ENCODE results near the gene AIF1L. TPM values are rescaled to one million over a fixed set of nuclear protein-coding genes. Genes with fewer than 3 reads are reported as not detected.
A peak's percentile ranks its signal among the peaks of the same experiment; 100 is the strongest.

The AIF1L gene
- polyA plus RNA-seq (2013, experiment 1 of 2; ENCODE audit: insufficient read length), result 0.67 TPM
- polyA plus RNA-seq (2013, experiment 2 of 2; ENCODE audit: insufficient read length), result 2.9 TPM

DNA sequence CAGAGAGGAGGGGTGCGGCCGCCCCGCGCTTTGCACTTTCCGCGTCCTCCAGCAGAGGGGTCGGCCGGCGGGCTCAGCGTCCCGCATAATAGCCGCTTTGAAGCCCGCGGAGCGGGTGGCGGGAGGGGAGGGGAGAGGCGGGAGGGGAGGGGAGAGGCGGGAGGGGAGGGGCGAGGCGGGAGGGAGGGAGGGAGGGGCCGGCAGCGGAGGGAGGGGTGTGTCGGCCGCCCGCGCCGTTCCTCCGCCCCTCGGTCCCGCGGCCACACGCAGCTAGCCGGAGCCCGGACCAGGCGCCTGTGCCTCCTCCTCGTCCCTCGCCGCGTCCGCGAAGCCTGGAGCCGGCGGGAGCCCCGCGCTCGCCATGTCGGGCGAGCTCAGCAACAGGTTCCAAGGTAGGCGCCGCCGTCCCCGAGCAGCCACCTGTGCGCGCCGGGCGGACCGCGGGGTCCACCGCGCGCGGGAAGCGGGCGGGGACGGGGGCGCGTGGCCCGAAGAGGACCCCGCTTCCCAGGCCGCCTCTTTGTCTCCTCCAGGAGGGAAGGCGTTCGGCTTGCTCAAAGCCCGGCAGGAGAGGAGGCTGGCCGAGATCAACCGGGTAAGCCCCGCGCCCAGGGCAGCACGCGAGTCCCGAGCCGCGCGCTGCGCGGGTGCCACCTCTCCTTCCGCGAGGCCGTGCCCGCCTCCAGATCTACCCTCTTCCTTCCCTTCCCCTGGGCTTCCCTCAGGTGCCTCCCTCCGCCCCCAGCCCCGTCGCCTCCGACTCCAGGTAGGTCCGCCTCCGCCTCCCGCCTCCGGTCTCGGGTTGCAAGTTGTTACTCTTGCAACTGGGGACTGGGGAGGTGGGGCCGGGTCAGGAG, at the start of gene AIF1L:
AIF1L (plus strand) TSS at position 263 of the 857 bp plus-strand sequence; CDS start at position 362, 99 bp downstream.
- peak; percentile 13 for DNase-seq

DNA sequence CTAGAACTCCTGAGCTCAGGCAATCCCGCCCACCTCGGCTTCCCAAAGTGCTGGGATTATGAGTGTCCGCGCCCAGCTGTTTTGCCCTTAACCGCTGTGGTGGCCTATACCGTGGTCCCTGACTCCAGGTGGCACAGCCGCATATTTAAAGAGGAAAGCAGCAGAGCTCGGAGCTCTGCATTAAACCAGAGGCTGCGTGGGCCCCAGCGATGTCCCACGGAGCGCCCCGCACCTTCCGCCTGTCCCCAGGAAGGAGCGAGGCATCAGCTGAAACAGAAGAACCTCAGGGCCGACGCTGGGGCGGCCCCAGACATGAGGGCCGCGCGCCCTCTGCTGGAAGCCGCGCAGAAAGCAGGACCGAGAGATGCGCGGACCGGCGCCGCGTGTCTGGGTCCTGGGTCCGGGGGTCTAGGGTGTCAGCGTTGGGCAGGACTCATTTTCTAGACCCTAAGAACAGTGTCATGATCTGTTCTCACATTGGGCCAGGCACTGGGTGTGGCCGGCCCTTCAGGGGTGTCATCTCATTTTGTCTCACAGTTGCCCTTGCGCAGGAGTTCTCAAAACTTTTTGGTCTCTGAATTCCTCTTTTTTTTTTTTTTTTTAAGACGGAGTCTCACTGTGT, 49.6 kb upstream of the AIF1L start:
- peak; percentile 65 for DNase-seq

DNA sequence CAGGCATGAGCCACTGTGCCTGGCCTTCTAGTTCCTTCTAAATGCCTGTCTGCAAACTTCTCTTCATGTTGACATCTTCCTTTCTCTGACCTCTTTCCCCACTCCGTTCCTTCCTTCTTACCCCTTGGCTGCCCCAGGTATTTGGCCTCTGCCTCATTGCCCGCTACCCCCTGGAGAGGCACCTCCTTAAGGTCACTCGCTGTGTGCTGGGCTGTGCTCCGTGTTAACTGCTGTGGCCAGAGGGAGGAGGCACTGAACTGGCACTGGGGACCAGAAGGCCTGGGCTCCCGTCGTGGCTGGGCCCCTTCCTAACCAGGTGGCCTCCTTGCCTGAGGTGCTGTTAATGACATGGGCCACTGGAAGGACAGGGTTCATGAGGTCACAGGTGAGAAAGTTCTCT, 48.0 kb upstream of the AIF1L start:
- no peak for DNase-seq

DNA sequence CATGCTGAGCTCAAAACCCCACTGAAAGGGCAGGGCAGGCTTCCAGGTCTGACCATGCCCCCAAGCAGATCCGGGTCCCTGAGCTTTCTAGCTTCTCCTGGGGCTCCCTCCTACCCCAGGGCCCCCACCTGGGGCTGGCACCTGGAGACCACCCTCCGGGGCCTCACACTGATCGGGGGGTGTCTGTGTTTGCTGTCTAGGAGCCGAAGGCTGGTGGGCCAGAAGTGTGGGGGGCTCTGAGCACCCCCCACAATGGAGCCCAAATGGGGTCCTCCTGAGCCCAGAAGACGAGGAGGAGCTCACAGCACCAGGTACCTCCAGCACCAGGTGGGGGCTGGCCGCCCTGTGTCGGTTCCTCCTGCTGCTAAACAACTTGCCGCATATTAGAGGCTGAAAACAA, 47.5 kb upstream of the AIF1L start:
- DNase-seq, result no peak

DNA sequence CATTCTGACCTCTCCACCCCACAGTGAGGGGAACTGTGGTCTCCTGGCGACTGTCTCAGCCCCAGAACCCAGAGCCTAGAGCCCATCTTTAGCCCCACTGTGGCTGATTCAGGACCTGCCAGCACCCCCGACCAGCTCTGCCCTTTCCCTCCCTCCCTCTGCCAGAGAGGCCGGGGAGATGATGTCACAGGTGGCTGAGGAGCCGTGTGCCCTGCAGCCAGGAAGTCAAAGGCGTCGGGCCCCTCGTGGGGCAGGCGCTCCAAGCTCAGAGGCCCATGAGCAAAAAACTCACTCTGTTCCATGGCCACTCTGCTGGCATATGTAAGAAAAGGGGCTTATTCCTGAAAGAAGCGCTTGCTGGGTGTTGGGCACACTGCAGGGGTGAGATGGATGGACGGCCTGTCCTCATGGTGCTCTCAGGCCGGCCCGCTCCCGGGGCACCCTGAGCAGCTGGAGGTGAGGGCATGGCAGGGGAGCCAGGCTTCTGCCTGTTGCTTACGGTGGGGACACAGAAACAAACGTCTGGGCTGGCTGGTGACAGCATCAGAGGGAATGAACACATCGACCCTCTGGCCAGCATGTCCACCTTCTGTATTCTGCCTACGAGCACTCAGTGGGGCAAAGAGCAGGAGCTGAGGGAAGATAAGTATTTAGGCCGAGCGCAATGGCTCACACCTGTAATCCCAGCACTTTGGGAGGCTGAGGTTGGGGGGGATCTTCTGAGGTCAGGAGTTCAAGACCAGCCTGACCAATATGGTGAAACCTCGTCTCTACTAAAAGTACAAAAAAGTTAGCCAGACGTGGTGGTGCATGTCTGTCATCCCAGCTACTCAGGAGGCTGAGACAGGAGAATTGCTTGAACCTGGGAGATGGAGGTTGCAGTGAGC, 46.3 kb upstream of the AIF1L start:
- no peak for DNase-seq

DNA sequence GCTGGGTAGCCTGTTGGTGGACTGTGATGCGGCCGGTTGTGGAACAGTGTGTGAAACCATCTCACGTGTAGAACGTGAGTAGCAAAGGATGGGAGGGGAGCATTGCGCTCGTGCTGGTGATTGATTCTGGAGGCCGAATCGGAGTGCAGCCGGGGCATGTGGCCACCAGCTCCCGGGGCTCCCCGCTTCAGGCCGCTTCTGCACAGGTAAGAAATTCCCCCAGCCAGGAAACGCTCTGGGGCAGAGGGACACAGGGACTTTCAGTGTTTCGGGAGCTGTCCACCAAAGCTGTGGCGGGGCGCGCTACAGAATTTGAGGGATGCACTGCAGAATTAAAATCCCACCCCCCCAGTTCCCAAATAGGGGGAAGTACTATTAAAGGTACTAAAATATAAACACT, 45.5 kb upstream of the AIF1L start:
- DNase-seq, result no peak

DNA sequence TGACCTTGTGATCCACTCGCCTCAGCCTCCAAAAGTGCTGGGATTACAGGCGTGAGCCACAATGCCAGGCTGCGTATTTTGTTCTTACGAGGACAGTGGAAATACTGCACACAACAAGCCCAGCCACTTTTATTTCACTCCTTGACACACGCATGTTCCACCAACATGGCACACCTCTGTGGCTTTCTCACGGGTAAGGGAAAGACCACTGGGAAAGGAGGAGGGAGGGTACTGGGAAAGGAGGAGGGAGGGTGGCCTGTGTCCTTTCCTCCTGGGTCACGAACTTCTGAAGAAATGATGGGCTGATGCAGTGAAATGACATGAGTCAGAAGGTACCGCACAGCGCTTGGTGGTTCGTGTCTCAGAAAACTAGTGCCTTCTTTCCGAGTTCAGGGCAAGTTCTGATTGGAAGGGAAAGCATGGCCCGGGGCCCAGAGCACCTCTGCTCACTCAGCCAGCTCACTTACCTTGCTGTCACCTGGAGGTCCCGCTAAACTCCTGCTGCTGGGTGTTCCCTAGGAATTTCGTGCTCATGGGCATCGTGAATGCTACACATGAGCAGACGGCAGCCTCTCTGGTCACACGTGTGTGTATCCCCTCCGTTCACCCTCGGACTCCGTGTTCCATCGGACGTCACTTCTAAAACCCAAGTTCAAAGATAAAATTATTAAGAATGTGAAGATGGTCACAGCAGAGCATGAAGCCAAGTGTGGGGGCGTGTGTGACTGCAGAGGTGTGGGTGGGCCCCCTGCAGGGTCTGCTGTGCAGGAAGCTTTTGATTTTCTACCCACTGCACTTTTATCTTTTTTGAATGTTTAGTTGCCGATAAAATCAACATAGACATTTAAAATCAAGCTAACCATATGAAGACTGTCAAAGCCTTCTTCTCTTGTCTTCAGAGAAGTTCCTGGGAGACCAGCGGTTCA, 44.5 kb upstream of the AIF1L start:
- DNase-seq, result no peak

DNA sequence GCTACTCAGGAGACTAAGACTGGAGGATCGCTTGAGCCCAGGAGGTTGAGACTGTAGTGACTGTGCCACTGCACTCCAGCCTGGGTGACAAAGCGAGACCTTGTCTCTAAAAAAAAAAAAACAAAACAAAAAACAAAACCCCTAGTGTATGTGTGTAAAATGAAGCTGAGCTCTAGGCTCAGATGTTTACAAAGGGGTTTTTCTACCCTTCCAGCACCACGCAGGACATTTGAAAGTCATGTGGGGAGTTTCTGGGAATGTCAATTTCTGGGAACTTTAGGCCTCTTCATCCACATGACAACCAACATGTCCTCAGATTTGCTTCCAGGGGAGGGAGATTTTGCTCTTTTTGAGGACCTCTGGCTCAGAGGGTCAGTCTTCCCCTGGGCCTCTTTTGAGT, 42.4 kb upstream of the AIF1L start:
- DNase-seq, result no peak

DNA sequence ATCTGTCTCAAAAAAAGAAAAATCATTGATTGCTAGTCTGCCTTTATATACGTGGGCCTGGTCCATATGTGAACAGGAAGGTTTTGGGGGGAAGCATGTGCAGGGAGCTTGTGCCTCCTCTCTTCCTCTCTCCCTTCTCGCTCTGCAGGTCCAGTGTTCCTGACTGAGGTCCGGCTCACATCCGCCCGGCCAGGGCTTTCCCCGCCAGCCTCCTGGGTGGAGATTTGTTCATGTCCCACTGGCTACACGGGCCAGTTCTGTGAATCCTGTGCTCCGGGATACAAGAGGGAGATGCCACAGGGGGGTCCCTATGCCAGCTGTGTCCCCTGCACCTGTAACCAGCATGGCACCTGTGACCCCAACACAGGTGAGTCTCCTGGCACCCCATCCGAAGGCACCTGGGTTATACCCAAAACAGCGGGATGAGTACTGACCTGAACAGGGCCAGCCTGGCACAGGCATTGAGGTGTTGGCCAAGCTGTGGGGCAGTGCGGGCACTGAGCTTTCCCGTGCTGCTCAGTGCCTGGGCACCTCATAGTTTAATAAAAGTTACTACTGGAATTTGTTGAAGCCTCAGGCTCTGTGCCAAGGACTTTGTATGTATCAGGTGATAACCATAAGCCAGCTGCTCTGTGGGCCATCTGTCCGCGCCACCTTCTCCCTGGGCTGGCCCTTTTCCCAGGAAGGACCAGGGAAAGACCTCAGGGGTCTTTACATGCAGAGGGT, 39.4 kb upstream of the AIF1L start:
- DNase-seq, result no peak

DNA sequence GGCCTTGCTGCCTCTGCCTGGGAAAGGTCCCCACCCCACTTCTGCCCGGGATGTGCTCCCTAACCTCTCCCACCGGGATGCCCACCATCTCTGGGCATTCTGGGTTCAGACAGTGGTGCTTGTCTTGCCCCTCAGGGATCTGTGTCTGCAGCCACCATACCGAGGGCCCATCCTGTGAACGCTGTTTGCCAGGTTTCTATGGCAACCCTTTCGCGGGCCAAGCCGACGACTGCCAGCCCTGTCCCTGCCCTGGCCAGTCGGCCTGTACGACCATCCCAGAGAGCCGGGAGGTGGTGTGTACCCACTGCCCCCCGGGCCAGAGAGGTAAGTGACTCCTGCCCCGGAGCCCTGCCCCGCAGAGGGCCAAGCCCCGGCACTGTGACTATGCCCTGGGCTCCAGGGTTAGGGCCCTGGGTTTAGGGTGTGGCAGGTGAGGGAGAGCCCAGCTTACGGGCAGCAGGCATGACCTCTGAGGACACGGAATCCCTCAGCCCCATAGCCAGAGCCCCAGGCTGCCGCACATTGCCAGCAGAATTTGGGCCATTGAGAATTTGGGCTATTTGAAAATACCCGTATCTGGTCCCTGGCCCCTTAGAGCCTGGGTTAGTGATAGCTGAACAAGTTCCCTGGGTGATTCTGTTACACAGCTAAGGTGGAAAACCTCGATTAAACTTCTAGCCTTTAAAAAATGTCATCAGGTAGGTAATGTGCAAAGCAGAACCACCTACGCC, 35.3 kb upstream of the AIF1L start:
- DNase-seq, result no peak

DNA sequence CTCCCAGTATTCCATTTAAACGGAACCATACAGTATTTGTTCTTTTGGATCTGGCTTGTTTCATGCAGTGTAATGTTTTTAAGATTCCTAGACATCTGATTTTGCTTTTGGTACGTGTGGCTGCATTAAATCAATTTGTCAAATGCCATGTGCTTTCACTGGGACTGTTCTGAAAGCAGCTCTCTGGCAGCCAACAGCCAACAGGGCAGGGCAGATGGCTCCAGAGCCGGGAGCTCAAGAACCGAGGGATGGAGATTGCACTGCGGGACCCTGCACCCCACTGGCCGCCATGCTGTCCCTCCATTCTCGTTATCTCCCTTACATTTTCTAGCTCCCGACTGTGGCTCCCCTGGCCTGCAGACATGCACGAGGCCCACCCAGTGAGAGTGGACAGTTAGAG, 33.4 kb upstream of the AIF1L start:
- no peak for DNase-seq

DNA sequence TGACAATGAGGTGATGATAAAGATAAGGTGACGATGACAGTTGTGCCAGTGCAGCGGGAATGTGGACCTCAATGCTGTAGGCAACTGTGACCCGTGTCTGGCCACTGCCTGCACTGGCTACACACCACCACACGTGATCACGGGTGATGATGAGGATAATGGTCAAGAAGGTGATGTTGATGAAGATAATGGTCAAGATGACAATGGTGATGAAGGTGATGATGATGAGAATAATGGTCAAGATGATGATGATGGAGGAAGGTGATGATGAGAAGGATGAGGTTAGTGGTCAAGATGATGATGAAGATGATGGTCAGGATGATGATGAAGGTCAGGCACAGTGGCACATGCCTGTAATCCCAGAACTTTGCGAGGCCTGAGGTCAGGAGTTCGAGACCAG, 30.7 kb upstream of the AIF1L start:
- DNase-seq, result no peak

DNA sequence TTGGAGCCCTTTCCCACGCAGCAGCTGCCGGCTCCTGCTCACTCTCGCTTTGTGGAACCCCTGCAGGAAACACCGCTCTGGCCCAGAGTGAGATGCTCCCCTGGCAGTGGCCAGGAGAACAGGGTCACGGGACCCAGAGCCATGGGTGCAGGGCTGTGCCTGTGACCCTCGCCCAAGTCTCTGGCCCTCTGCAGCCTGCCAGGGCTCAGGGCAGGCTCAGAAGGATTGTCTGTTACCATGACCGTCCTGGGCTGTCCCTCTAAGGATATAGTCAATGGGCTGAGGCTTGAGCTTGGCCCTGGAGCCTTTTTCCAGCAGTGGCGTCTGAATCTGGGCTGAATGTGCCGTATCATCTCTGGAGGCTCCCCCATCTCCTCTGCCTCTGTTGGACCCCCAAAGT, 28.7 kb upstream of the AIF1L start:
- no peak for DNase-seq

DNA sequence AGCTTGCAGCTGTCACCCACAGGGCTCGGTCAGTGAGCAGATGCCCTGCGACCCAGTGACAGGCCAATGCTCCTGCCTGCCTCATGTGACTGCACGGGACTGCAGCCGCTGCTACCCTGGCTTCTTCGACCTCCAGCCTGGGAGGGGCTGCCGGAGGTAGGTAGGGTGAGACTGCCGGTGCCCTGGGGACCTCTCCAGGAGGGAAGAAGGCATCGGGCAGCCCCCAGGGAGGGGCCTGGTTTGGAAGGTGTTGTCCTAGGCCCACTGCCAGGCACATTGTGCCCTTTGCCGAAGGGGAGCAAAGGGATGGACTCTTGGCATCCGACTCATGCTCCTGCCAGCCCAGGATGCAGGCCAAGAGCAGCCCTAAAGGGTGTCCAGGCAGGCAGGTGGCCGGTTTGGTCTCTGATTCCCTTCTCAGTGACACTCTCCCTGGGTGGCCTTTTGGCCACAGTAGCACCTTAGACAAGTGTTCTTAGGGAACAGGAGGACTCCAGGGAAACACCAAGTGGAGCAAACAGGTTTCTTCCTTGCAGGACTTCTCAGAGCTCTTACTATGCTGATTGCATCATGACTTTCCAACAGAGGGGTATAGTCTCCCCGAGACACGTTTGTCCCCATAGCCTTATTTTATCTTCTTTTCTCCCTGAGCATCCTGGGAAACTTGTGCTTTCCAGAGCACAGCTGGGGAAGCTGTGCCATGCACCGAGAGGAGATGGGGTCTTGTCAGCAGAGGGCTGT, 28.1 kb upstream of the AIF1L start:
- no peak for DNase-seq

DNA sequence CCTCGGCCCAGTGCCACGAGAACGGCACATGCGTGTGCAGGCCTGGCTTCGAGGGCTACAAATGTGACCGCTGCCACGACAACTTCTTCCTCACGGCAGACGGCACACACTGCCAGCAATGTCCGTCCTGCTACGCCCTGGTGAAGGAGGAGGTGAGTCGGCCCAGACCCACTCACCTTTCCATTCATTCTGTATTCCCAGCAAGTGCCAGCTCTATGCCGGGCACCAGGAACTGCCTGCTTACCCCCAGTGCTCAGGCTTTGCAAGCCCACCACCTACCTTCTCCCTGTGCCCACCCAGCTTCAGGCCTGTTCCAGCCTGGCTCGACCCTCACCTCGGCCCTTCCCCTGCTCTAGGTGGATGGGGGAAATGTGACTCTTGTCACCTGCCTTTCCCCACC, 26.6 kb upstream of the AIF1L start:
- DNase-seq, result no peak

DNA sequence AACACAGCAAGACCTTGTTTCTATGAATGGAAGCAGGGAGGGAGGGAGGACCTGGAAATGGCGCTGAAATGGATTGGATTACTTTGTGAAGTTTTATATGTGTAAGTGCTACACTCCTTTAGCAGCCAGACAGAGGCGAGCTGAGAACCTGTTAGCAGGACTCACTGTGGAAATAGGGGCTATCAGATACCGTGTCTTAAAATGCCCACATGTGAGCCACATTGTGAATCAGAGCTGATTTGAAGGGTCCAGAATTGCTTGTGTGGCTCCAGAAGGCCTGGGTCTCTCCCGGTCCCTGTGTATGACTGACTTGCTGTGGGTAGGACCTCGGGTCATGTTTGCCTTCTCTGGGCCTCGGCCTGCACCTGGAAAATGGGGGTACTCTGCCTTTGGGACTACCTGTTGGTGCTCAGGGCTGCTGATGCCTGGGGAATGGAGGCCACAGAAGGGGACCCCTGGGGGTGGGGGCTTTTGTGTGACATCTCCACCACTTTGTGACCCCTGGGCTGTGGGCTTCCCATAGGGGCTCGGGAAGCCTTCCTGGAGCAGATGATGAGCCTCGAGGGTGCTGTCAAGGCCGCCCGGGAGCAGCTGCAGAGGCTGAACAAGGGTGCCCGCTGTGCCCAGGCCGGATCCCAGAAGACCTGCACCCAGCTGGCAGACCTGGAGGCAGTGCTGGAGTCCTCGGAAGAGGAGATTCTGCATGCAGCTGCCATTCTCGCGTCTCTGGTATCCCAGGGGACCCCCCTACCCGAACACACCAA, 24.0 kb upstream of the AIF1L start:
- DNase-seq, result no peak

DNA sequence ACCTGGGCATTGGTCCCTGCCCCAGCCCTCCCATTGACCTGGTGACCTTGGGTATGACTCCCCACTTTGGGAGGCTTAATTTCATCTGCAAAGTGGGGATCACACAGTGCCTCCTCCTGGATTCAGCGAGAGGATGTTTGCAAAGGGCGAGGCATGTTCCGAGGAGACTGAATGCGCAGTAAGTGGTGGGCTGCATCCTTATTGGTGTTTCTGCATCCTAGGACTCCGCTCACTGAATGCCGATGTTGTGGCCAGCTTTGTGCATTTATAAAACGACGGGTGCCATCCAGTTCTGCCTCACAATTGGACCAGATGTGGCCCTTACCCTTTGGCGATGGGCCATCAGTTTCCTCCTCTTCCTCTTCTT, 23.5 kb upstream of the AIF1L start:
- DNase-seq, result no peak

DNA sequence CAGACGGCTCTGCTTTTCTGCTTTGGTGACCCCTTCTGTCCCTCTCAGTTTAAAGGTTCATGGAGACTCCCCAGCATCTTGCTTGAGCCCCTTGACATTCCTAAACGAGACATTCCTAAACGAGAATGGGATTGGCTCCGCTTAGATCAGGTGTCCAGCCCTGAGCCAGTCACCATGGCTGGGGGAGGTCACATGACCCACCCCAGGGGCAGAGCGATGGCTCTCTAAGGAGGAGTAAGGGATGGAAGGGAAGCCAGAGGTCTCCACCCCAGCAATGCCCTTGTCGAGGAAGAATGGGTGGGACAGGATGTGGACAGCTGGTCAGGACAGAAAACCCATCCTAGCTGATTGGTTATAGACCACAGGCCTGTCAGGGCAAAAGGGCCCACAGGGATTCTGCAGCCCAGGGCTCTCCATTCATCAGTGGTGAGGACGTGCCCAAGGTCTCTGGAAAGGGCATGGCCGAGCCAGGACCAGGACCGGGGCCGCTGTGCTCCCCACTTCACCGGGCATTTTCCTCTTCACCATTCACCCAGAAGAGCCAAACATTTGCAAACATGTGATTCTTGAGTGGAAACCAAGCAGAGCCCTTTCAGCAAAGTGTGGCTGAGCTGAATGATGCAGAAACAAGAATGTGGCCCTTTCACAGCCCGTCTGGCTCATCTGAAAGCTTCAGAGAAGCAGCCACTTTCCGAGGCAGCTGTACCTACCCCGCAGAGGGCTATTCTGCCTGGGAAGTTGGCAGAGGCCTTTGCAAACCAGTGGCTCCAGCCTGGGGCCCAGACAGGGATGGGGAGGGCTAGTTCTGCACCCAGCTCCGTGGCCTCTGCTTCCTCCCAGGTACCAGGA, 19.8 kb upstream of the AIF1L start:
- no peak for DNase-seq

All from fibroblast of skin of scalp (primary cell).